NCI-H2227 treated with DMSO at 0.1 percent for 48 hours (cell line): ENCODE data around the gene NCAPH2.

Source experiments
- DNase-seq: peaks from one replicate; lab custom pipeline; 2025; lab: John Stamatoyannopoulos, UW

The NCAPH2 gene

GRCh38 chr22:50548921-50549790 is 41.1 kb downstream of the NCAPH2 start:
- no peak for DNase-seq

DNA sequence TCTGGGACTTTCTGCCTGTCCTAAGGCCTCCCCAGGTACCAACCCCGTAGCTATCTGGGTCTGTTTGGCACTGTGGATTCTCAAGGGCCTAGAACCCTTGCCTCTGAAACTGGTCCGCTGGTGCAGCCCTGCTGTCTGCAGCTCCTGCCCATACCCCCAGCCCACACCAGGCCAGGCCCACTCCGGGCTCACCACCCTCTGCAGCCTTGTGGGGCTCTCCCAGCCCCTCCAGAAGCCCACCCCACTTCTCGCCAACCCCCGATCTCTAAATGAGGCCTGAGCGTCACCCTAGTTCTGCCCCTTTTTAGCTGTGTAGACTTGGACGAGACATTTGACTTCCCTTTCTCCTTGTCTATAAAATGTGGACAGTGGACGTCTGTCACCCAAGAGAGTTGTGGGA is 42.4 kb downstream of the NCAPH2 start:
- DNase-seq, result no peak

- DNase-seq, result no peak
Observed at GRCh38 chr22:50551160-50551752, 43.2 kb downstream of the NCAPH2 start.

DNA sequence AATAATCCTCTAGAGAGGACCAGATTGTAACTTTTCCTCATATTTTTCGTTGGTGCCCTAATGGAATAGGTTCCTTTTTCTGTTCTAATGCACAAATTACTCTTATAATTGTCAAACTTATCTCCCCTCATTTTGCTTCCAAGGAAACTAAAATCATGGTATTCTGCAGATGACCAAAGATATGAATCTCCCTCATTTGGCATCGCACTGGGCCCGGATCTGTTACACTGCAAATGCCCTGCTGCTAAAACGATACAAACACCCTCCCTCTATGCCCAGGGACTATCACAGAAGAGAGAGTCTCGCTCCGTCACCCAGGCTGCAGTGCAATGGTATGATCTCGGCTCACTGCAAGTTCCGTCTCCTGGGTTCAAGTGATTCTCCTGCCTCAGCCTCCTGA is 45.3 kb downstream of the NCAPH2 start:
- DNase-seq, result no peak

DNA sequence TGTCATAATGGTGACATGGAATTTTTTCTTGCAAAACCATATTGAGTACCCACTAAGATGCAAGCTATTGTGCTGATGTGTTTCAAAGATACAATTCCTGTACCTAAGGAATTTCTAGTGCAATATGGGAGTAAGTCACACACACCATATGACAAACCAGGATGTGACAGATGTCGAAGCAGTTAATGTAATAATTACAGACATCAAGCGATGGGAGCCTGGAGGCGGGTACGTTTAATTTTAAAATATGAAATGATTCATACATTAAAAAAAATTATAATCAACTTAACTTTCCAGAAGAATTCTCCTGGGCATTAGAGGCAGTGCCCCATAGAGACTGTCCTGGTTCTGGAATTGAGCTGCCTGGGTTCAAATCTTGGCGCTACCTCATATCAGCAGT is 48.7 kb downstream of the NCAPH2 start:
- DNase-seq, result no peak

GRCh38 chr22:50560034-50560433 is 52.0 kb downstream of the NCAPH2 start:
- DNase-seq, result no peak

- DNase-seq, result no peak
Observed at GRCh38 chr22:50561401-50562358, 53.7 kb downstream of the NCAPH2 start.

DNA sequence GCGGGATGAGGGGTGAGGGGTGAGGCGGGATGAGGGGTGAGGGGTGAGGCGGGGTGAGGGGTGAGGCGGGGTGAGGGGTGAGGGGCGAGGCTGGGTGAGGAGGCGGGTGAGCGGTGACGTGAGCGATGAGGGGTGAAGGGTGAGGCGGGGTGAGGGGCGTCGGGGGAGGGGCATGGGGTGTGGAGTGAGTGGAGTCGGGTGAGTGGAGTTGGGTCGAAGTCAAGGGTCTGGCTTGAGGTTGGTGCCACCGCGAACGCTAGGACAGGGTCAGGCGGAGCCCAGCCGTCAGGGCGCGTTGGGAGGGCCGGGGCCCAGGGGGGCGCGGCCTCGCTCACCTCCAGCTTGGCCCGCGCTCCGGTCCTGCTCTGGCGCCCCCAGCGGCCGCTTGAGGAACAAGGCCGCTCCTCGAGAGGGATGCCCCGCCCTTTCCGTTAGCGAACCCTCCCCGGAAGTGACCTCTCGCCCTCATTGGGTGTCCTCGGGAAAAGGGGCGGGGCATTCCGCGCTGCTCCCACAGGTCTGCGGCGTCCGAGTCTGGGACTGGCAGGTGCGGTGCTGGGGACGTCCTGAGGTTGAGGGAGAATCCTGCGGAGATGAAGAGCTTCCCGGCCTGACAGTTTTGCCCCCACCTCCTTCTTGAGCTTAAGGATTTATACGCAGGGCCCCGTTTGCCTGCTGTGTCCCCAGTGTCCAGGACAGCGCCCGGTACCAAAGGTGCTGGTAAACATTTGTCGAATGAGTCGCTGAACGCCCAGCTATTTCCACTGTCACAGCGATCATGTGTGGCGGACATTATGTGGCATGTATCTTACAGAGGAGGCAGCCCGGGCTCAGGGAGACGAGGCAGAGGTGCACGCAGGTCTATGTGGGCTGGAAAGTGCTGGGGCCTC is 54.7 kb downstream of the NCAPH2 start, which contains the start of gene SYCE3:
SYCE3 (minus strand) TSS at position 397 of the 890 bp plus-strand sequence. CDS start 6,514 bp downstream, outside the sequence.
- DNase-seq, result peak; percentile 85

DNA sequence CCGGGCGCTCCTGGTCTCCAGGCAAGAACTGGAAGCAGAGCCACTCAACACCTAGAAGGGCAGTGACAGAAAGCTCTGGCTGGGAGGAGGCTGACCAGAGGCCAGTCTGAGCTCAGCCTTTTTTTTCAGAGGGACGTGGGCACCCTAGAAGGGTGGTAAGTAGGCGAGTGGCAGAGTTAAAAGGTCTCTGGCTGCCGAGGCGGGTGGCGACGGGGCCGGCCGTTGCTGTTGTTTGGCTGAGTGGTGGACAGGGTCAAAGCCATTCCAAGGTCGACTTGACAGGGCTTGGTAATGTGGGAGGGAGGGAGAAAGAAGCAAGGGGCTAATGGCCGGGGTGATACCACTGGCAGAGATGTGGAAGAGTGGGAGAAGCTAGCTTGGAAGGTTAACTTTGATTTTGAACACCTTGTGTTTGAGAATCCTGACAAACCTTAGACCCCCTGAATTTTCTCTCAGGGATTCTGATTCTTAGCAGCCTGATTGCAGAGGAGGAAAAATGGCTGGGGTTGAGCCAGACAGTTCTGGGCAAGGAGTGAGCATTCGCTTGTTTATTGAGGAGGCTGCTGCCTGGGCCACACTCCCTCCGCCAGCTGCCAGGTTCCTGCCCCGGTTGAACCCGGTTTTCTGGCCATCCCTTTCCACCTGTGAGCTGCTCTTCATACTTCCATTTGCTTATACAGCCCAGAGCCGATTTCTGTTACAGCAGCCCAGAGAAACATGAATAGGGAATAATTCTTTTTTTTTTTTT is 55.6 kb downstream of the NCAPH2 start:
- no peak for DNase-seq

DNA sequence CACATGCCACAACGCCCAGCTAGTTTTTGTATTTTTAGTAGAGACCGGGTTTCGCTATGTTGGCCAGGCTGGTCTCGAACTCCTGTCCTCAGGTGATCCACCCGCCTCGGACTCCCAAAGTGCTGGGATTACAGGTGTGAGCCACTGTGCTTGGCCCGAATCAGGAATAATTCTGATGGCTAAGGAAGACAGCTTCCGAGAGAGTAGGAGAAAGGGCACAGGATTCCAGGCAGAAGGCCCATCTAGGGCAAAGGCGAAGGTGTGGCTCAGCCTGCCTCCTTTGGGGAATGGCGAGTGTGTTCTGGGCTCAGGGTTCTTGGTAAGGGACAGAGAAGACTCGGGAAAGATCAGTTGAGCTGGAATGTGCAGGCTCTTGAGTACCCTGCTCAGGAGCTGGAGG is 56.3 kb downstream of the NCAPH2 start:
- DNase-seq, result no peak

GRCh38 chr22:50567721-50568252 is 59.8 kb downstream of the NCAPH2 start:
- DNase-seq, result no peak

GRCh38 chr22:50568626-50569025 is 60.6 kb downstream of the NCAPH2 start:
- no peak for DNase-seq

DNA sequence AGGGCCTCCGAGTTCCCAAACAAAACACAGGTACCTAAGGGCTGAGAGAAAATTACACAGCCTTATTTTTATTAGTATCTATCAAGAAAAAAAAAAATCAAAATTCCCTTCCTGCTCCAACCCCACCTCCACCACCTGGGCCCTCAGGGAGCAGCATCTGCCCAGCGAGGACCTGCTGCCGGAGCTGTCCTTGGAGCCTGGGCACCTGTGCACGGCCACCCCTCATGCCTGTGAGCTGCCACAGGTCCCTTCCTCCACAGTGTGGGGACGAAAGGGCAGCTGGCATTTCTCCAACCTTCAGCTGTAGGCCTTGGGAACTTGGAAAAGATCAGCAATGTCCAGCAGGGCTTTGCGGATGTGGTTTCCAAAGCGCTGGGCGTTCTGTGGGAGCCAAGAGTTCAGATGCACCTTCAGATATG is 61.0 kb downstream of the NCAPH2 start:
- DNase-seq, result no peak

GRCh38 chr22:50569896-50570535 is 62.0 kb downstream of the NCAPH2 start:
- no peak for DNase-seq

- no peak for DNase-seq
Observed at GRCh38 chr22:50570861-50571260, 62.8 kb downstream of the NCAPH2 start.

DNA sequence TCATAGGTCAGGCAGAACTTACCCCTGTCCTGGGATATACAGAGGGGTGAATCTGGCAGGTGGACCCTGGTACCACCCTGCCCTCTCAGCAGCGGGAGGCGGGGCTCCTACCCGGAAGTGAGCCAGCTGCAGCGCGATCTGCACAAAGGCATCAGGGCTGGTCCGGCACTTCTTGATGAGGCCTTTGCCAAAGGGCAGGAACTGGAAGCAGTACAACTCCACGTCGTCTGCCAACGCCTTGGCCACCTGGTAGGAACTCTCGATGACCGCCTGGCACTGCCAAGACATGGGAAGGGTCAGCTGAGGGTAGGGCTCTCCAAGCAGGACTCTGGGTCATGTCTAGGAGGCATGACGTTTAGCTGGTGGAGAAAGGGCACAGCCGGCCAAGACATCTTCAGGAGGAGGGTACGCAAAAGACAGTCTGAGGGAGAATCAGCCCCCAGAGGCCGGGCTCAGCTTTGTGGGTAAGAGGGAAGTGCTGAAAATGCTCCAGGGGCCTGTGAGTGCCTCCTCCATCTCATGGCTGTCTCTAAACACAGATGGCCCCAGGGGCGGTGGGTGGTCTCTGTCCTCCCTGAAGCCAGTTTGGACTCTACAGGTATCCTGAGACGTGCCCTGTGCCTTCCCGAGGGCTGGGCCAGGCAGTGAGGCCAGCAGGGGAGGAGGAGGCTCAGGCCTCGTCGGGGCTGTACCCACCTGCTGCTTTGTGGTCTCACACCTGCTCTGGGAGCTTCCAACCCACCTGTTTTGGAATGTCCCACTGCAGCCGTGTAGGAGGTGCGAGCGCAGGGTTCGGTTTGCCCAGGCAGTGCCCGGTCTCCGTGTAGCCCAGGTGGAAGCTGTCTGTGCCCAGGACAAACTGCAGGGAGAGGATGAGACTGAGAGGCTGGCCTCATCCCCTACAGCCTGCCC is 63.5 kb downstream of the NCAPH2 start:
- no peak for DNase-seq

GRCh38 chr22:50572965-50573364 is 64.9 kb downstream of the NCAPH2 start:
- no peak for DNase-seq

GRCh38 chr22:50573491-50574382 is 65.7 kb downstream of the NCAPH2 start:
- no peak for DNase-seq
